HCT116 (cell line): ENCODE measurements around the gene MRPL58. TPM values are rescaled to one million over a fixed set of nuclear protein-coding genes. Genes with fewer than 3 reads are reported as not detected.
A peak's percentile ranks its signal among the peaks of the same experiment; 100 is the strongest.

Source experiments
- ATAC-seq: fragments of 200-7000 bp; cut with Tn5 transposase; 2 replicates; pipeline ENCODE4 v1.9.1; 2020; ENCODE audit warnings: mild to moderate bottlenecking, moderate library complexity
- BruUV-seq: library from RNA; stranded (reverse); fragments of 400-500 nt; replicated peaks from 2 replicates; lab custom pipeline; 2021; lab: Mats Ljungman, UMichigan
- CTCF ChIA-PET: fragments of 300-600 bp; sonication (Branson Sonifier 250); formaldehyde crosslinking; loops from one replicate; lab custom pipeline; 2021; ENCODE audit warnings: antibody characterized with exemption; lab: Charles Lee
- POLR2A ChIA-PET: fragments of 300-600, 350-600 bp; sonication (Branson Sonifier 250); formaldehyde crosslinking; loops from one replicate; lab custom pipeline; 2021; ENCODE audit warnings: antibody characterized with exemption; lab: Charles Lee
- RAD21 ChIA-PET, 2 experiments: fragments of 300-600 bp; sonication (Branson Sonifier 250); formaldehyde crosslinking; loops; one replicate each; lab custom pipeline; 2023; ENCODE audit warnings: low total read pairs in 2 of 2; ENCODE audit not compliant: uncharacterized antibody in 2 of 2, unreplicated experiment in 2 of 2, low non-redundant PET in 1 of 2; lab: Charles Lee
- DNase-seq: peaks from one replicate; pipeline ENCODE4 v3.0.0-alpha.2; 2010; ENCODE audit warnings: low read depth, low spot score
- H2AFZ ChIP-seq: fragments of 200-600 bp; shearing (Covaris generic), sonication (generic); 2 replicates; pipeline ENCODE4 v1.6.1; 2017; ENCODE audit warnings: low read depth, mixed run types, mixed read lengths, antibody characterized with exemption, low read length; ENCODE audit not compliant: poor library complexity, severe bottlenecking
- H3K27ac ChIP-seq: 2 replicates; pipeline ENCODE4 v1.5.1; 2012; ENCODE audit warnings: low read depth, low read length
- H3K27me3 ChIP-seq: fragments of 200-600 bp; sonication (generic); 2 replicates; pipeline ENCODE4 v1.6.1; 2016; ENCODE audit warnings: mixed run types, low read length, mixed read lengths; ENCODE audit not compliant: insufficient read depth
- H3K36me3 ChIP-seq, 2 experiments: fragments of 200-500 bp in 1 of 2; fragments of 200-600 bp in 1 of 2; sonication (Bioruptor generic) in 1 of 2; sonication (generic) in 1 of 2; 2 replicates each; pipeline versions ENCODE4 v1.5.1 to v1.6.1; 2014 to 2016; ENCODE audit warnings: low read length in 2 of 2, inconsistent platforms in 1 of 2, mixed read lengths in 1 of 2, mixed run types in 1 of 2; ENCODE audit not compliant: insufficient read depth in 2 of 2, control insufficient read depth in 1 of 2
- H3K4me1 ChIP-seq, 2 experiments: fragments of 200-600 bp in 1 of 2; sonication (generic) in 1 of 2; 2 replicates each; pipeline versions ENCODE4 v1.5.1 to v1.6.1; 2012 to 2017; ENCODE audit warnings: low read length in 2 of 2, inconsistent platforms in 1 of 2, mild to moderate bottlenecking in 1 of 2, mixed read lengths in 1 of 2, mixed run types in 1 of 2, moderate library complexity in 1 of 2; ENCODE audit not compliant: insufficient read depth in 2 of 2, control insufficient read depth in 1 of 2
- H3K4me2 ChIP-seq: fragments of 200-600 bp; sonication (generic); 2 replicates; pipeline ENCODE4 v1.6.1; 2017; ENCODE audit warnings: mixed run types, low read length, mixed read lengths
- H3K4me3 ChIP-seq, 2 experiments: fragments of 200-600 bp in 1 of 2; sonication (generic) in 1 of 2; replicated peaks in 1 of 2; 2 replicates each; pipeline ENCODE4 v1.5.1; 2011 to 2016; ENCODE audit warnings: low read length in 2 of 2, control low read depth in 1 of 2, low read depth in 1 of 2, mild to moderate bottlenecking in 1 of 2, mixed read lengths in 1 of 2, mixed run types in 1 of 2
- H3K79me2 ChIP-seq: fragments of 200-600 bp; sonication (generic); 2 replicates; pipeline ENCODE4 v1.6.1; 2017; ENCODE audit warnings: mild to moderate bottlenecking, mixed run types, low read length, moderate library complexity, mixed read lengths; ENCODE audit not compliant: insufficient read depth
- H3K9ac ChIP-seq: fragments of 200-600 bp; sonication (generic); 2 replicates; pipeline ENCODE4 v1.6.1; 2016; ENCODE audit warnings: low read length, mixed read lengths
- H3K9me2 ChIP-seq: fragments of 200-600 bp; sonication (generic), shearing (Covaris generic); 2 replicates; pipeline ENCODE4 v1.6.1; 2017; ENCODE audit warnings: mixed run types, mild to moderate bottlenecking, moderate library complexity; ENCODE audit not compliant: insufficient read depth
- H3K9me3 ChIP-seq, 2 experiments: fragments of 200-500 bp in 1 of 2; fragments of 200-600 bp in 1 of 2; sonication (Bioruptor generic) in 1 of 2; sonication (generic) in 1 of 2; 2 replicates each; pipeline ENCODE4 v1.6.1; 2014 to 2017; ENCODE audit warnings: low read length in 2 of 2, mixed read lengths in 2 of 2, inconsistent platforms in 1 of 2, low read depth in 1 of 2, mild to moderate bottlenecking in 1 of 2, mixed run types in 1 of 2, moderate library complexity in 1 of 2; ENCODE audit not compliant: control insufficient read depth in 1 of 2, insufficient read depth in 1 of 2
- H4K20me1 ChIP-seq: fragments of 200-600 bp; sonication (generic), shearing (Covaris generic); 2 replicates; pipeline ENCODE4 v1.6.1; 2017; ENCODE audit warnings: mixed run types, mild to moderate bottlenecking, moderate library complexity; ENCODE audit not compliant: insufficient read depth
- CEBPB ChIP-seq: IDR thresholded peaks from 2 replicates; pipeline ENCODE4 v1.6.1; 2012; ENCODE audit warnings: low read depth
- EZH2 ChIP-seq: fragments of 200-600 bp; sonication (generic); IDR thresholded peaks from 2 replicates; pipeline ENCODE4 v1.6.1; 2017; ENCODE audit warnings: antibody characterized with exemption, mixed run types
- FOSL1 ChIP-seq: IDR thresholded peaks from 2 replicates; pipeline ENCODE4 v1.6.1; 2012; ENCODE audit warnings: low read depth
- JUND ChIP-seq: IDR thresholded peaks from 2 replicates; pipeline ENCODE4 v1.6.1; 2012
- POLR2A ChIP-seq: IDR thresholded peaks from 2 replicates; pipeline ENCODE4 v1.7.0; 2011; ENCODE audit warnings: borderline replicate concordance; ENCODE audit not compliant: insufficient read depth, insufficient read length; ENCODE audit errors: extremely low read depth
- SIN3A ChIP-seq: IDR thresholded peaks from 2 replicates; pipeline ENCODE4 v1.6.1; 2012; ENCODE audit warnings: low read depth
- SP1 ChIP-seq: IDR thresholded peaks from 2 replicates; pipeline ENCODE4 v1.6.1; 2012; ENCODE audit warnings: low read depth
- TCF7L2 ChIP-seq: IDR thresholded peaks from 2 replicates; pipeline ENCODE4 v1.7.0; 2011; ENCODE audit warnings: borderline replicate concordance, inconsistent platforms; ENCODE audit not compliant: insufficient read depth, insufficient read length; ENCODE audit errors: extremely low read depth
- YY1 ChIP-seq: IDR thresholded peaks from 2 replicates; pipeline ENCODE4 v1.6.1; 2011; ENCODE audit warnings: low read length, low read depth, moderate library complexity, mild to moderate bottlenecking; ENCODE audit not compliant: insufficient replicate concordance; ENCODE audit errors: extremely low read depth
- ZBTB33 ChIP-seq: IDR thresholded peaks from 2 replicates; pipeline ENCODE4 v1.6.1; 2011; ENCODE audit warnings: mild to moderate bottlenecking, low read length, moderate library complexity; ENCODE audit not compliant: insufficient replicate concordance; ENCODE audit errors: extremely low read depth
- ZFX ChIP-seq: fragments of 450-650 bp; IDR thresholded peaks from 2 replicates; pipeline ENCODE4 v1.6.1; 2017
- intact Hi-C: fragments of 100-400 bp; cut with micrococcal nuclease; formaldehyde crosslinking; loops from 2 replicates; pipeline ENCODE4 v1.10.0; 2022
- total RNA-seq: library from RNA; stranded (reverse); gene quantifications from one replicate; pipeline ENCODE4 v1.2.1, GENCODE V29; 2021; ENCODE audit not compliant: unreplicated experiment
- TF ChIP-seq, protein P1 (sequence below), 3 experiments: fragments of 200-600 bp in 1 of 3; sonication (generic) in 1 of 3; IDR thresholded peaks in 2 of 3; conservative IDR thresholded peaks in 1 of 3; 2 replicates each; pipeline ENCODE4 v1.5.1; 2012 to 2017; ENCODE audit warnings: low read depth in 2 of 3, low read length in 2 of 3, antibody characterized with exemption in 1 of 3, borderline replicate concordance in 1 of 3, control low read depth in 1 of 3, mild to moderate bottlenecking in 1 of 3, mixed read lengths in 1 of 3, mixed run types in 1 of 3, moderate library complexity in 1 of 3; ENCODE audit not compliant: insufficient read depth in 1 of 3
- TF ChIP-seq, protein P2 (sequence below): IDR thresholded peaks from 2 replicates; pipeline ENCODE4 v1.6.1; 2012

The MRPL58 gene
- total RNA-seq, 1 experiment from 2014 or later: 80.5 TPM

DNA sequence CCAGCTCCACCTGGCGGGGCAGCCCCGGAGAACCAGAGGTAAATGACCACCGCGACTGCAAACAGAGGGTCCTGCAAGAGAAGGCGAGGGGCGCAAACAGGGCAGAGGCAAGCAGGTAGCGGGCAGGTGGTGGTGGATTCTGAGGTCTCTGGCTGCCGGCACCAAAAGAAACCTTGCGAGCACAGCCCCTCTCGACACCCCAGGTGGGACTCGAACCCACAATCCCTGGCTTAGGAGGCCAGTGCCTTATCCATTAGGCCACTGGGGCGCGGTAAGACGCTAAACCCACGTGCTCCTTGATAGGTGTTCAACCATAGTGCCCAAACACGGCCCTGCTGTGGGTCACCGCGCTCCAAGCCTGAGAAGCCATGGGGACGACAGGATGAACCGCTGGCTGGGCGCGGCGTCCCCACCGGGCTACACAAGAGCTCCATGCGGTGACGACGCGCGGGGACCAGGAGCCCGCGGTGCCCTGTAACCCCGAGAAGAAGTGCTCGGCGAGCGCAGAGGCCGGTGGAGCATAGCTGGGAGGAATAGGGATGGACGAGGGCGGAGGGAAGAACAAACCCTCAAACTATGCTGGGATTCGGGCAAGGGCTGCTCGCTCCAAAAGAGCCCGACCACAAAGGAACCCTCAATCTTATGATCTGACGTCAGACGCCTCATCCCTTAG is 21.9 kb downstream of the MRPL58 start (continued):
- TF ChIP-seq, protein P1, sequence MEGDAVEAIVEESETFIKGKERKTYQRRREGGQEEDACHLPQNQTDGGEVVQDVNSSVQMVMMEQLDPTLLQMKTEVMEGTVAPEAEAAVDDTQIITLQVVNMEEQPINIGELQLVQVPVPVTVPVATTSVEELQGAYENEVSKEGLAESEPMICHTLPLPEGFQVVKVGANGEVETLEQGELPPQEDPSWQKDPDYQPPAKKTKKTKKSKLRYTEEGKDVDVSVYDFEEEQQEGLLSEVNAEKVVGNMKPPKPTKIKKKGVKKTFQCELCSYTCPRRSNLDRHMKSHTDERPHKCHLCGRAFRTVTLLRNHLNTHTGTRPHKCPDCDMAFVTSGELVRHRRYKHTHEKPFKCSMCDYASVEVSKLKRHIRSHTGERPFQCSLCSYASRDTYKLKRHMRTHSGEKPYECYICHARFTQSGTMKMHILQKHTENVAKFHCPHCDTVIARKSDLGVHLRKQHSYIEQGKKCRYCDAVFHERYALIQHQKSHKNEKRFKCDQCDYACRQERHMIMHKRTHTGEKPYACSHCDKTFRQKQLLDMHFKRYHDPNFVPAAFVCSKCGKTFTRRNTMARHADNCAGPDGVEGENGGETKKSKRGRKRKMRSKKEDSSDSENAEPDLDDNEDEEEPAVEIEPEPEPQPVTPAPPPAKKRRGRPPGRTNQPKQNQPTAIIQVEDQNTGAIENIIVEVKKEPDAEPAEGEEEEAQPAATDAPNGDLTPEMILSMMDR (IDR thresholded peaks at IDR 0.05 in 2 of 3, conservative IDR thresholded peaks at IDR 0.05 in 1 of 3; ENCODE audit: borderline replicate concordance in 1 of 3, insufficient read depth in 1 of 3, low read depth in 2 of 3, low read length in 2 of 3): peak in 2 of 3 experiments; percentile 7 to 37; a peak in 1 of 6 replicates
- TF ChIP-seq YY1: peak; percentile 77
- TF ChIP-seq FOSL1: no peak
- TF ChIP-seq CEBPB: no peak
- TF ChIP-seq ZFX: 0 out of 2 replicates have a peak, but pooled peaks have one; percentile 6
- TF ChIP-seq JUND: no peak
- TF ChIP-seq, all 23 proteins: peak for 9

- CTCF ChIA-PET: interaction anchor here (2.9 to 3.5 kb wide), 2 partner anchors 10 to 75 kb away, joined by 12 to 31 read pairs; partner anchors contain the start of genes ATP5PD and KCTD2
Observed at GRCh38 chr17:75036643-75037268, 24.3 kb downstream of the MRPL58 start.

More at GRCh38 chr17:75036643-75037268, 24.3 kb downstream of the MRPL58 start:
- RAD21 ChIA-PET: interaction anchor here in 1 of 2 experiments (2.5 kb wide), 1 partner anchor 76 kb away, joined by 9 read pairs; no protein-coding TSS in a partner anchor
- Histone ChIP-seq H4K20me1 (no peaks in the 10 kb centered on the region), H2AFZ (no peak overlapping the region), H3K4me3 (peak overlapping the region in 1 of 2 experiments; percentile 24; a peak in 2 of 4 replicates), H3K9me3 (no peaks in the 10 kb centered on the region), H3K36me3 (peaks cover 27 to 28% of the 10 kb centered on the region in 2 experiments), H3K4me1 (peaks cover 45 to 58% of the 10 kb centered on the region in 2 experiments), H3K9me2 (no peaks in the 10 kb centered on the region)
- POLR2A ChIA-PET: interaction anchor here (0.6 kb wide), 1 partner anchor 87 kb away, joined by 4 read pairs; no protein-coding TSS in a partner anchor
- peak; percentile 89 for DNase-seq
- intact Hi-C loops: no loop called here
- peak; percentile 6 for TF ChIP-seq YY1
- TF ChIP-seq EZH2: no peak
- TF ChIP-seq ZBTB33: no peak
- TF ChIP-seq SP1: peak; percentile 60
- TF ChIP-seq SIN3A: 0 out of 2 replicates have a peak, but pooled peaks have one; percentile 28
- no peak for TF ChIP-seq POLR2A
- TF ChIP-seq ZFX: no peak
- peak; percentile 98 for TF ChIP-seq TCF7L2
- TF ChIP-seq, protein P2, sequence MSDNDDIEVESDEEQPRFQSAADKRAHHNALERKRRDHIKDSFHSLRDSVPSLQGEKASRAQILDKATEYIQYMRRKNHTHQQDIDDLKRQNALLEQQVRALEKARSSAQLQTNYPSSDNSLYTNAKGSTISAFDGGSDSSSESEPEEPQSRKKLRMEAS: peak; percentile 55; the same call in 1 of the 2 replicates
- TF ChIP-seq, all 23 proteins: peak for 5
- peak overlapping the region; percentile 87 for H3K27ac ChIP-seq
- H3K4me2 ChIP-seq: peak overlapping the region; percentile 86
- H3K9ac ChIP-seq: peak overlapping the region; percentile 43
- no peaks in the 10 kb centered on the region for H3K27me3 ChIP-seq
- no TSS peak for BruUV-seq
- no peaks in the 10 kb centered on the region for H3K79me2 ChIP-seq
- peak; percentile 17 for ATAC-seq
